GM12891 (cell line): Measurements from ENCODE around the gene FKBP1B.

Source experiments
- POLR2A ChIP-seq: IDR thresholded peaks from 2 replicates; pipeline ENCODE4 v1.6.1; 2011; ENCODE audit warnings: low read depth, low read length, control low read depth
- POLR2AphosphoS5 ChIP-seq: IDR thresholded peaks from 2 replicates; pipeline ENCODE4 v1.6.1; 2011; ENCODE audit warnings: low read depth, low read length, control low read depth
- SPI1 ChIP-seq: IDR thresholded peaks from 2 replicates; pipeline ENCODE4 v1.6.1; 2011; ENCODE audit warnings: low read depth, low read length, control low read depth
- TAF1 ChIP-seq: IDR thresholded peaks from 2 replicates; pipeline ENCODE4 v1.6.1; 2011; ENCODE audit warnings: low read depth, low read length, control low read depth

DNA sequence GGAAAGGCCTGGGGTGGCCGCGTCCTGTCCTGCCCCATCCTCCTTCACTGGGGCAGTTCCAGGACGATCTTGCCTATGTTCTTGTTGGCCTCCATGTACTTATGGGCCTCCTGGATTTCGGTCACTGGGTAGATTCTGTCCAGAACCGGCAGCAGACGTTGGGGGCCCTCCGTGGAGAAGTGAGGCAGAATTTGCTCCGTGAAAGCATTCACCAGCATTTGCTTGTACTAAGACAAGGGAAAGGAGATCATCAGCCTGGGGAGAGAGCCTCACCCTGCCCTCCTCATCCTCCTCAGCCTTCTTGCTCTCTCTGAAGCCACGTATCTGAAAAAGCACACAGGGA lies 28.0 kb downstream of the FKBP1B start:
- TF ChIP-seq POLR2A: no peak
- TF ChIP-seq POLR2AphosphoS5: no peak
- TF ChIP-seq SPI1: no peak
- TF ChIP-seq TAF1: no peak
